Activated CD4-positive, alpha-beta T cell treated with anti-CD3 and anti-CD28 coated beads, Interleukin-2, amount 50 U/mL, for 1 hour (primary cell): ENCODE results near the gene MED13L.
"Not testable (repeated sequence)": the region's sequence is repeated elsewhere in the genome, so short reads cannot be mapped to it uniquely, and the experiment has no call there.

Source experiments
- DNase-seq: peaks from one replicate; pipeline ENCODE4 v3.0.0-alpha.2; 2020

The MED13L gene

DNA sequence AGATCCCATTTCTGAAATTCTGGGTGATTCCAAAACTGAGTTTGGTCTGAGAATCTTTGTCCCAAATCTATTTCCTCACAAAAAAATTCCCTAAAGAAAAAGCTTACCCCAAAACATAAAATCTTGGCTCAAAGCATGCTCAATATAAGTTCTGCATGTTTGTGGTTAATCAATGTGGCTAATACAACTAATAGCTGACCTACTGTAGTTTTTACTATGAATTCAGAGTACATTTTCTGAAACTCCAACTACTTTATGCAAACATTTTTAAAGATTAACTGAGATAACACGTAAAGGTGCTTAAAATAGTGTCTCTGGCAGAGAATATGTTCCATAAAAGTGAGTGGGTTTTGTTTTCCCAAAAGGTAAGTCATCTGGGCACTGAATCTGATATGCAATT is 133.1 kb downstream of the MED13L start:
- DNase-seq, result no peak

DNA sequence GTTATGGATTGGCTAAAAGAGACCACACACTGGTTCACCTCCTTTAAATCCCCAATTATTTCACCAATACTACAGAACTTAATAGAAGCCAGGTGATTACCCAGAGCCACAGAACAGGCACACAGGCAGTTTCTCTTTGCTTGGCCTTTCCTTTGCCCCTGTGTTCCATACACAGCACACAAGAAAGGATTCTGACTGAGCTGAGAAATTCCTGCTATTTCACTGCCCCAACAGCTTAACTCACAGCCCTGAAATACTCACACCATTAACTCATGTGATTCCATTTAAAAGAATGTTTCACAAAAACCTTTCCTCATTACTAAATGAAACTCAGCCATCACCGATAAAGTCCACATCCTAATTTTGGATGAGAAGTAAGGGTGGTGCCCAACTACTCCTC is 133.6 kb downstream of the MED13L start:
- no peak for DNase-seq

DNA sequence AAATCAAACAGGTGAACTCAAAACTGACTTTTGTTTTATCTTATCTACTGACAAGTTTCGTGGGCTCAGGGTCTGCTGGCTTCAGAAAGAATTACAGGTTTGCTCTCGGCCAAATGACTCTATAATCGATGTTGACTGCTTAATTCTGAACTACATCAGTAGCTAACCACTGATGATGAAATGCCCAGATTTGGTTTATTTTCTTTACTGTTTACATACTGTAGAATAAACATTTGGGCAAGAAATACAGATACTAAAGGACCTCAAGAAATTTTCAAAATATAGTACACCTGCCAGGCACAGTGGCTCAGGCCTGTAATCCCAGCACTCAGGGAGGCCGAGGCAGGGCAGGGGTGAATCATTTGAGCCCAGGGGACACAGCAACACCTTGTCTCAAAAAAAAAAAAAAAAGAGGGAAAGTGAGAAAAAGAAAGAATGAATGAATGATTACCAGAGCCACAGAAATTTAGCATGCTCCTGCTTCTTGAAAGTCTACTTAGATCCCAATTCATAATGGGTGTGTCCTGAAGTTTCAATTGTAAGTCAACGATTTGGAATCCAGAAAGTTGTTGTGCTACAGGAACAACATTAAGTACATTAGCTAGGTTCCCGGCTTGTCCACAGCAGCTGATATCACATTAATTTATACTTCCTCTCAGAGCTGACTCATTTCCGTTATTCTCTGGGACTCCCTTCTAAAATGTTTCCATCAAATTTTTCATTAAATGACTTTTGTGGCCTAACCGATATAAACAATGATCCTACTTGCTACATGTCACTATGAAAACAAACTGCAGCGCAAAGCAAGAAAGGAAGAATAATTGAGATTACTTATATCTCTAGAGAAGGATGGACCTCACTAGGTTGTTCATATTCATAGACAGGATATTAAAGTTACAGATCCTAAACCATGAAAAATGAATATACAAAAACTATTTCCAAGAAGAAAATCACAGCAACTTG is 134.3 kb downstream of the MED13L start:
- DNase-seq, result no peak

DNA sequence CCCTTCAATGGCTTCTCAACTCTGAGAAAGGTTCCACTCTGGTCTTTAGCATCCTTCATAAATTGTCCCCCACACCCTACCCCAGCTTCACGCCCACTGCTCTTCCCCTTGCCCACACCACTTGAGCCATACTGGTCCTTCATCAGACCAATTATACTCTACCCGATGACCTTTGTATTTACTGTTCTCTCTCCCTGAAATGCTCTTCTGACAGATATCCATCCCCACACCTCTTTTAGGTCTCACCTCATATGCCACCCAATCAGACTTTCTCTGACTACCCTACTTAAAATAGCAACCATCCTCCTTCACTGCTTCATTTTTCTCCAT is 135.7 kb downstream of the MED13L start:
- no peak for DNase-seq

DNA sequence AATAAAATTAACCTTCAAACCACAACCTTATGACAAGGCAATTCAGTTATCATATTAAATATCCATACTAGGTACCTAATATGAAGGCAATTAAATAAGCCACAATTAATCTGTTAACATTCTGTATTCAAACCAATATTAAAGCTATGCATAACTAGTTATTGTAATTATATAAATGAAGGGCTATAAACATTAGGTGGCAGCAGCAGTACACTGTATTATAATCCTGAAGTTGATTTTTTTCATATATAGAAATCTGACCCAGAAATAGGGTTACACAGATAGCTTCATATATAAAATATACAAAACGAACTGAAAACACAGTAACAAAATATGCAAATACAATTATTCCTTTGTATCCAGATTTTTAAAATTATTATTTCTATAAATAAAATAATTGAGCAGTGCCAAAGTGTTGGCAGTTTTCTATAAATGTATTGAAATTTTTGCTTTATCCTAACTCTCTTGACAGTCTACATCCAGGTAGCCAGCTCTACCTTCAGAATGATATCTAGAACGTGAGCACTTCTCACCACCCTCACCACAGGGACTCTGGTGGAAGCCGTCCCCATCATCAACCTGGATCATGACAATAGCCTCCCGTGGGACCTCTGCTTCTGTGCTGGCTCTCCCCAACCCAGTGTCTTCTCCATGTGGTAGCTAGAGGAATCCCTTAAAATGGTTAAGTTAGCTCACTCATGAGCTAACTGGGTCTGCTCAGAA is 136.2 kb downstream of the MED13L start:
- DNase-seq, result no peak

DNA sequence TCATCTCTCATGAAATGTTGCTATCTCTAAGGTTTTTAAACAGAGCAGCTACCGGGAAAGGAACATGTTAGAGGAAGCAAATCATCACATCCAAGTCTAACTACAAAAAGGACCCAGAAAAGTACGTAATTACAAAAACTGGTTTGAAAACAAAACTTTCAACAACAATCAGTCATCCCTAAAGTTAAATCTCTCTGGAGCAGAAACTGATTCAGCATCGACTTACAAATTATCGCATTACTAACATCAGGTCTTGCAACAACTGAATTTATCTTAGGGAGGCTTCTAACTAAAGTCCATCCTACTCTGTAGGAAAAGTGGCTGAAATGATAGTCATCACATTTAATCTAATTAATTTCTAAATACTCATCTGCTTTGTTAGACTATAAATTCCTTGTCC is 137.0 kb downstream of the MED13L start:
- DNase-seq, result no peak

DNA sequence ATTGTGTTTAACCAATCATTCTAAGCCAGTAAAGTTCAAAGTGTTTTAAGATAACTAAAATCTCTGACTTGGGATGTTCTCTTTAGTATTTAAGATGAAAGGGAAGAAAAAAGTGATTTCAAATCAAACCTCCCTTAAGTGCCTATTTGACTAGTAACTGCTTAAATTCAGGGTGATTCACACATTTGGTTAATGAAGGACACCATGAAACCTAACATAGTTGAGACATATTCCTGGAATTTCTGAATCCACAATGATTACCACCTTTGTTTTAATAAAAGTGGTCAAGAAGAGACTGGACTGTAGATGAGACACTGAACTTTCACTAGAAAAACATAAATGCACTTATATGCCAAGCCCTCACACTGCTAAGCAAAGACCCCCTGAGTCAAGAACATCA is 138.7 kb downstream of the MED13L start:
- no peak for DNase-seq

DNA sequence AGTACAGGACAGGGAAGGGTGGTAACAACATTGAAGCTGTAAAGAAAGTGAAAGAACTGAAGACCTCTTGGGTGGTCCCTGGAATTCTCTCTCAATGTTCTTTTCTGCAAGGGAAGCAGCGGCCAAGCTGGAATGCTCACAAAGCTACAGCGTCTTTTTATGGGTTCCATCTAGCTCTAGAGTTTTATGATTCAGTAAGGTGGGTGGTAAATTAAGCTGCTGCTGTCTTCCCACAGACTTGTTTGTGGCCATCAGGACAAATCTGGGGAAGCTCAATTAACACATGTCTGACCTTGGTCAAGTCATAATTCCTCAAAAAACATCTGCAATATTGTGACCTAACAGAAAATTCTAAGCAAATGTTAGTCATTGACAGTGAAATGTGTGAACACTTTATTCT is 139.1 kb downstream of the MED13L start:
- no peak for DNase-seq

DNA sequence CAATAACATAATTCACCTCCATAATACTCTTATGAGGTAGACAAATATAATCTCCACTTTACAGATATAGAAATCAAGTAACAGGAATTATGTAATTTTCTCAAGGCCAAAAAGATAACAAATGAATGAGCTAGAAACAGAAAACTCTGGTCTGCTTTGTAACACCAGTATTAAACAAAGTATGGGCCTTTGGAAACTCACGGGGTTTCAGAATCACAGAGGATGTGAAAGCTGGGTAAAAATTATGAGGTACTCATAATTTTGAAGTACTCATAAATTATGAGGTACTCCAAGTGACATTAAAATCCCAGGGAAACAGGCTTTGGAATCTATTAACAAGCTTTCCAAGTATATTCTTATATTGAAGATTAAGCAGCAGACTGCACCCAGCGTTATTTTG is 140.2 kb downstream of the MED13L start:
- no peak for DNase-seq

DNA sequence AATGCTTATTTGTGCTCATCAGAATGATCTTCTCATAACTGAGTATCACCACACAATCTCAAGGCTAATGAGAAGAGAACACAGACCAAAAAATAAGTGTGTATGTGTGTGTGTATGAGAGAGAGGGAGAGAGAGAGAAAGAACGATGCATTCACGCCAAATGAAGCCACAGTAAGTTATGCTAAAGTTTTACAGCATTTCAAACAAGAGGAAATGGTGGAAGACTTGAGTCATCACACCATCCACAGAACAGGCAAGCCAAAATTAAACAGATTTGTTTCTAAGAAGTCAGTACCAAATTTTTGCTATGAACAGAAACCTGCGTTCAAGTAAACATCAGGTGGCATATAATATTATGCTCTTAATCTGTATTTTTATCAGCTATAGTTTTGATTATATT is 141.2 kb downstream of the MED13L start:
- DNase-seq, result no peak

DNA sequence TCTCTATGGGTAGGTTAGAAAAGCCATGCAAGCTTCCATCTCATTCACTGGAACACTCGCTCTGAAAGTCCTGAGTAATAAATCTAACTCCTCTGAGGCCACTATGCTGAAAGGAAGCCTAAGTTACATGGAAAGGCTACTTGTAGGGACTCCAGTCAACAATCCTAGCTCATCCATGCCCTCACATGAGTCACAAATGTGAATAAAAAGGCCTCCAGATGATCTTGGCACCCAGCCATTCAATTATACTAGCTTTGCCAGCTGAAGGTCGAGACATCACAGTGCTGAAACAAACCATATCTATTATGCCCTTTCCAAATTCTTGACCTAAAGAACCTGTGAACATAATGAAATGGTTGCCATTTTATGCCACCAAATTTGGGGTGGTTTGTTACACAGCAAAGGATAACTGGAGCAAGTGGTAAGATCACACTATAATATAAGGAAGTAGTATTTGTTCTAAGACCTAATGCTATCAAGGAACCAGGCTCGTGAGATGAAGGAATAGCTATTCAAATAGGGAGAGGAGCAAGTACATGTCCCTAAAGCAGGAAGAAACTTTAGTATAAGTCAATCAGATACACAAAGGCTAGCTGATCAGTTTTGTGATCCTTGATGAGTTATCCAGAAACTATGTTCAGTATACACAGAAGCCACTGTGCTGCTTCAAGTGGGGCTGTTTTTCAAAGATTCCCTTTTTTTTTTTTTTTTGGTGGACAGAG is 142.1 kb downstream of the MED13L start:
- DNase-seq, result no peak

DNA sequence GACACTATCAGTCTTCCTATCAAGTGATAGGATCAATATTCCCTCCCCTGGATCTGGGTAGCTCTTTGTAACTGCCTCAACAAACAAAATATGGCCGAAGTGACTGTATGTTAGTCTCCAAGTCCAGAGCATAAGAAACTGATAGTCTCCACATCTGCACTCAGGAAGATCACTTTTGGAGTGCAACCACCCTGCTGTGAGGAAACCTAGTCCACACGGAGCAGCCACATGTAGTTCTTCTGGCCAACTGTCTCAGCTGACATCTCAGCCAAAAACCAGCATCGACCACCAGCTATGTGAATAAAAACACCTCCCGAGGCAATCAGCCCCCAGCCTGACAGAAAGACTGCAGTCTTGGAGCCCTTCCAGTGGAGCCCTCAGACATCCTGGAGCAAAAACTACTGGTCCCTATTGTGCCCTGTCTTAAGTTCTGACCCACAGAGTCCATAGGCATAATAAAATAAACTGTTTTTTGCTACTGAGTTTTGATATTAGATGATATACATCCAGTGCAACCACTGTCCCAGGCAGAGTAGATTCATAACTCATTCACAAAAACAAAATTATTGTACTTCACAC is 143.8 kb downstream of the MED13L start:
- no peak for DNase-seq

DNA sequence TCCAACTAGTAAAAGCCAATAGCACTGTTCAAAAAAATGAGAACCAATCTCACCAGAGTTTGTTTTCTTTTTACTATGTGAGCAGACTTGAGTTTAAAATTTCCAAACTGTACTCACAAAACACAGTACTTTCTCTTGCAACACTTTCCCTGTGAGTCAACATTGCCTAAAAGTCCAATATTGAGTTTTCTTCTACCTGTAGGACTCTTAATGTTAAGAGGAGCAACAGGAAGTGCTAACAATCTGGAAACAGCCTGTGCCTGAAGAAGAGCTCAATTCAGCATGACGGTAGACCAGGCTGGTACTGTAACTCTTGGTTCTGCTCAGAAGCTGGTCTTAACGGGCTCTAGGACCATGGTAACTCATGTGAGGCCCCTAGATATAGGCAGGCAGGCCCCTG is 144.3 kb downstream of the MED13L start:
- no peak for DNase-seq

DNA sequence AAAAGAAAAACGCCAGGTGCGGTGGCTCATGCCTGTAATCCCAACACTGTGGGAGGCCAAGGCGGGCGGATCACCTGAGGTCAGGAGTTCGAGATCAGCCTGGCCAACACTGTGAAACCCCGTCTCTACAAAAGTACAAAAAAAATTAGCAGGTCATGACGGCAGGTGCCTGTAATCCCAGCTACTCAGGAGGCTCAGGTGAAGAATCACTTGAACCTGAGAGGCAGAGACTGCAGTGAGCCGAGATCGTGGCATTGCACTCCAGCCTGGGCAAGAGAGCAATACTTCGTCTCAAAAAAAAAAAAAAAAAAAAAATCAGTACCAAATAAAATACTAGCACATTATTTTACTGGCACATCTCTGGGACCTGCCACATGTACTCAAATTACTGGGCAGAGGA is 145.5 kb downstream of the MED13L start:
- DNase-seq, result not testable (repeated sequence)

DNA sequence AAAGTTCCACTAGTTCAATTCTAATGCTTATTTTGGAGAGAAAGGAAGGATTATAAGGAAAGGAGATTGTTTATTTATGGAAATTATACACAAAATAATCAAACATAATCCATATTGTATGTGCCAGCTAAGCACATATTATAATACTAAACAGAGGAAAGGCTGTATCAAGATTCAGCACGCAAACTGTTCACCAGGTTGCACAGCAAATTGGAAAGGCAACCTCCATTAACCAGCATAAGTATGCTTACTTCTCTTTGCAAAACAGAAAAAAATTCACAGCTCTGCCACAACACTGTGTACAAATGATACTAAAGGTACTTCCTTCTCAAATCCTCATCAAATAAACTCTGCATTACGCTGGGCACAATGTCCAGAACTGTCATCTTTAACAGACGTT is 146.3 kb downstream of the MED13L start:
- DNase-seq, result no peak

DNA sequence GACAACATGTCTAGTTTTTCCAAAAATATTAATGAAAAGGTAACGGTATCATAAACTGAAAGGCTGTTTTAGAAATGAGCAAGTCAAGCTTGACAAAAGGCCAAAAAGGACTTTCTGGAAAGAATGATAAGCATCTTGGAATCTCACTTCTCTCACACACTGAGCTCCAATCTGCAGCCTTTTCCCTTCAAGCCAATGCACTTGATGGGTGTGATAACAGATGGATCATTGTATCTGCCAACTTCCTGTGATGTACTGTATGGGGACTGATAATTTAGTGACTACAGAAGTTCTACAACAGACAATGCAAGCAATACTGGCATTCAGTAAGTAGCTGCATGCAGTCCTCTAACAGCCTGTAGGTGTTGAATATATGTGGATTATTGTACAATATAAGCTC is 147.1 kb downstream of the MED13L start:
- no peak for DNase-seq

DNA sequence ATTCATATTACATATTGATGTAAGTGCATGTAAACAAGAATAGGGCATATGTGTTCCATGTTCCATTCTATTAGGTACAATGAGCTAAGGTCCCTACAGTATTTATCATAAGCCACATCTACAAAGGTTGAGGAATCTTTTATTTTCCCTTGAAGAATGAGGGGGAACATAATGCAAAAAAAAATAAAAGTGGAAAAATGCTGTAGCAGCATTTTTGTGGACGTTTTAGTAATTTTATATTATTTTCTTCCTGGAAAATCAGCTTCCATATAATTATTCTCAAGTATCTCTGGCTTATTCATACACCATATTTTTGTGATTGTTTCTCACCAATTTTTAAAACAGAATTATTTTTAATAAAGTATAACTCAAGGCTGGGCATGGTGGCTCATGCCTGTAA is 148.7 kb downstream of the MED13L start:
- DNase-seq, result no peak

DNA sequence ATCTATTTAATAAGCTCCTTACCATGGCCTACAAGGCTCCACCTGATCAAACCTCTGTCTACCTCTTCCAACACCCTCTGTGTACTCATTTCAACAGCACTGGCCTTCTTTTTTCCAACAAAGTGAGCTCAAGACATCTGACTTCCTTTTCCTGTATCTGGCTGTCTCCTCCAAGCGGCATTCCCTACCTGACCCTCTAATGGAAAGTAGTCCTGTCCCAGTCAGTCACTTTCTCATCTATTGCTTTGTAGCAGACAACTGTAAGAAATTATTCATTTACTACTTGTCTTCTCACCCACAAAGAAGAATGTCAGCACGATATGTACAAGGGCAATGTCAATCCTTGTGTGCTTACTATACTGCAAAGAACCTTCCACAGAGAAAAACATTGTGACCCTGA is 149.6 kb downstream of the MED13L start:
- DNase-seq, result no peak

DNA sequence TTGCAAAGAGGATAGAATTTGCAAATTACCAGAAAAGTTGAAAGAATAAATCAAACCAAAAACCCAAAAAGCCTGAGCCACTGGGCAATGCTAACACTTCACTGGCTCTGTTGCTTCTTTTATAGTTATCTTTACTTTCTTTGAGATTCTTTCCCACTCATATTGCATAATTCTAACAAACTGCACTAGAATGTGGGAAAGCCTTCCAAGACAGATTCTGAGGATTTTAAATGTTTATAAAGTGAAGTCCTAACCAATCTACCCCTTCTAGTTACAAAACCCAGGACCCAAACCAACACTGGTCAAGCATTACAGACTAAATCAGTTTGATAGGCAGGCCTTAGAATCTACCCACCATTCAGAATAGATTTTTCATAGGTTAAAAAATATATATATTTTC is 150.9 kb downstream of the MED13L start:
- DNase-seq, result no peak

DNA sequence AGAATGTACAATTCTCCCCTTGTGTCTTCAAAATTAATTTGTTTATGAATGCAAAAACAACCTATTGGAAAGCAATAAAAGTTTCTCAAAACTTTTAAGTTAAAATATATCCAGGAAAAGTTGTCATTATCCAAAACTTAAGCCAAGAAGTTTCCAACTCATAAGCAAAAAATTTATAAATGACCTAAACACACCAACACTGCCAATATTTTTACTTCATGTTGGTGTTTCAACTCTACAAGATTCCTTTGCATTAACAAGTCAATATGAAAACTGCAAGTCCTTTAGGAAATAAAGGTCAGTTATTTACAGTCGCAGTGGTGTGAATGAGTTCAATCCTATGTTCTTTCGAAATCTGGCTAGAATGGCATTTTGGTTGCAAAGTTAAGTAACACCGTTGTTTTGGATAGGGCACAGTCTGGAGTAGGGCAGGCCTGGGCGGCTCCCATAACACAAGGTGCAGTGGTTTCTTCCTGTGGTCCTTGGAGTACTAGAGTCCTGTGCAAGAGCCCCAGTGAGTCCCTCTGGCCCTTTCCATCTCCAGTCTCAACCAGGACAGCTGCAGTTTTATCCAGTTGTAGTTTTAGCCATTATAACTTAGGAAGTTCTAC is 151.4 kb downstream of the MED13L start:
- DNase-seq, result no peak

DNA sequence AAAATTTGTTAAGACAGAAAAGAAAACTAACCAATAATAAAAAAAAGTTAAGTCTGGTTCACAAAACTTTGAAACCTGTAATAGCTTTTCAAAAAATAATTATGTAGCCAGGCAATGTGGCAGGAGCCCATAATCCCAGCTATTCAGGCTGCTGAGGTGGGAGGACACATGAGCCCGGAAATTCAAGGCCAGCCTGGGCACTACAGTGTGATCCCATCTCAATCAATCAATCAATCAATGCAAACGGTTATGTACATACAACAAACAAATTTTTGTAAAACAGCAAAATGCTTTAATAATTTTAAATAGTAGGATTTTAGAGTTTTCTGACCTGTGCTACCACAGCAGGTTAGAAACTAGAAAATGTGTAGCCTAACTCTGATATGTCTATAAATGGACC is 152.4 kb downstream of the MED13L start:
- DNase-seq, result no peak

DNA sequence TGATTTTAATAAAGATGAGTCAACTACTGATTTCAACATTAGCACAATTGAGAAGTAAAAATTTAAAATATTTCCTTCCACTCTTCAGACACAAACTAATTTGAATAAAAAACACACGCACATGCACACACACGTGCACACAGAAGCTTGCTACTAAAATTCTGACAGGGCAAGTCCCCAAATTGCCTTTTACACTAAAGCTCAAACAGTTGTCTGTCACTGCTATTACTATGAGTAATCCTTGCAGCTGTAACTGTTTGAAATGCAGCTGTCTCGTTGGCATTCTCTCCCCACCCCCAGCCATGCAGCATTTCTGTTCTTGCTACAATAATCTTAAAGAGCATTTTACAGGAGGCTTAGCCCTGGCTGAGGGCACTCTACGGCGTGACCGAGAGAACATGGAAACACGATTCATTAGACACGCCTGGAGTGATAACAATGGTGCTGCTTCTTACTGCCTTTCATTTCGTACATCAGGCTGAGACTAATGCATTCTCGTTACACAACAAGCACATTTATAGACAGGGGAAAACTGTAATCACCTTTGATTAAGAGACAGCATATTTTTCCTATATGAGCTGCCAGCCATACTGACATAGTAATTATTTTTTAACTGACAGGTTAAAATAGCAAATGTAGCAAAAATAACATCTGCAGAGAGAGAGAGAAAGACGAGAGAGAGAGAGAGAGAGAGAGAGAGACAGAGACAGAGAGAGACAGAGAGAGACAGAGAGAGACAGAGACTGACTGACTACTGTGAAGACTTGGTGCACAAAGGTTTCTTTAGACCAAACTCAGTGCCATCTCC is 153.8 kb downstream of the MED13L start:
- DNase-seq, result peak; percentile 4
